Measurements from ENCODE around the gene CCDC187. TPM values are rescaled to one million over a fixed set of nuclear protein-coding genes. Genes with fewer than 3 reads are reported as not detected.

CCDC187 gene
- total and polyA plus RNA-seq, 2 of the 8 experiments (the other 6 are each of a cell fraction or from before 2014, with no cell fraction given) = 0.02 TPM; not detected in 1

GRCh38 chr9:136262671-136263178 is 41.2 kb downstream of the CCDC187 start (continued):
- TF ChIP-seq CHD7 (IDR thresholded peaks at IDR 0.05; ENCODE audit: insufficient replicate concordance, low read length) = no peak
- TF ChIP-seq CBX5 (IDR thresholded peaks at IDR 0.05; ENCODE audit: low read depth, low read length) = no peak
- no peak for TF ChIP-seq CBX8 (IDR thresholded peaks at IDR 0.05; ENCODE audit: borderline replicate concordance, low read depth, low read length)
- no peak for TF ChIP-seq POLR2AphosphoS5 (IDR thresholded peaks at IDR 0.05; ENCODE audit: low read depth, low read length)
- no peak for TF ChIP-seq SRF (IDR thresholded peaks at IDR 0.05; ENCODE audit: low read depth, low read length)
- TF ChIP-seq E2F6 (IDR thresholded peaks at IDR 0.05) = no peak
- no peak for TF ChIP-seq NANOG (IDR thresholded peaks at IDR 0.05; ENCODE audit: insufficient read depth, low read depth, low read length, poor library complexity, severe bottlenecking)
